Measurements from ENCODE around the gene CCHCR1. TPM values are rescaled to one million over a fixed set of nuclear protein-coding genes. Genes with fewer than 3 reads are reported as not detected.

CCHCR1 gene, protein sequence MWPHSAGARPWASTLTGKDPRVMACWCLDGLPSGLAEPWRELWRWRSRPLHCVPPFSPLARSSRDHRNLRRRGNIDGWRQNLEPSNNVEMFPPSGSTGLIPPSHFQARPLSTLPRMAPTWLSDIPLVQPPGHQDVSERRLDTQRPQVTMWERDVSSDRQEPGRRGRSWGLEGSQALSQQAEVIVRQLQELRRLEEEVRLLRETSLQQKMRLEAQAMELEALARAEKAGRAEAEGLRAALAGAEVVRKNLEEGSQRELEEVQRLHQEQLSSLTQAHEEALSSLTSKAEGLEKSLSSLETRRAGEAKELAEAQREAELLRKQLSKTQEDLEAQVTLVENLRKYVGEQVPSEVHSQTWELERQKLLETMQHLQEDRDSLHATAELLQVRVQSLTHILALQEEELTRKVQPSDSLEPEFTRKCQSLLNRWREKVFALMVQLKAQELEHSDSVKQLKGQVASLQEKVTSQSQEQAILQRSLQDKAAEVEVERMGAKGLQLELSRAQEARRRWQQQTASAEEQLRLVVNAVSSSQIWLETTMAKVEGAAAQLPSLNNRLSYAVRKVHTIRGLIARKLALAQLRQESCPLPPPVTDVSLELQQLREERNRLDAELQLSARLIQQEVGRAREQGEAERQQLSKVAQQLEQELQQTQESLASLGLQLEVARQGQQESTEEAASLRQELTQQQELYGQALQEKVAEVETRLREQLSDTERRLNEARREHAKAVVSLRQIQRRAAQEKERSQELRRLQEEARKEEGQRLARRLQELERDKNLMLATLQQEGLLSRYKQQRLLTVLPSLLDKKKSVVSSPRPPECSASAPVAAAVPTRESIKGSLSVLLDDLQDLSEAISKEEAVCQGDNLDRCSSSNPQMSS
- polyA plus RNA-seq (2011; rRNA removed) (10.4 TPM in 2 replicates), polyA minus RNA-seq (2011; rRNA and poly(A)+ RNA removed) (6.3 and 9.7 TPM in 2 replicates)

DNA sequence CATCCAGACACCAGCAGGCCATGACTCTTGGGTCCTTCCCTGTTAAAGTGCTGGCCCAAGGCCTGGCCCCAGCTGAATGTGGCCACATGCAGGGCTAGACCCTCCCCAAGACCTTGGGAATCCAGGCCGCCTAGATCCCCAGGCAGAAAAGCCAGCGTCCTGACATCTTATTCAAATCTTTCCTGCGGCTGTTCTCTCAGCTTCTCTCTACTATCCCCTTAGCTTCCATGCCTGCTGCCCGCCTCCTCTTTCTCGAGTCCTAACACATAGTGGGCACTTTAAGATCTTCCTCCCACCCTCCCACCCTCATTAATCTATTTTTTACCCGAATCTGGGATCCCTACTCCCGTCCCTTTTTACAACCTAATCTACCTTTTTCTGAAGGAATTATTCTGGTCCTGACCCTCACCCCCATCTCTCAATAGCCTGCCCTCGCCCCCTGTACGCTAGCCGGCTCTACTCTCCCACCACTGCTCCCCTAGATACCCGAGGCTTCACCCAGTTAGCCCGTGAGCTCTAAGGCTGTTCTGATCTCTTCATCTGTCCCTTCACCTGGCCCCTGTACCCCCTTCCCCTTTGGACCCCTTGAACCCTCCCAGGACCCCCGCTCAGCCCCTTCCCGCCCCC is at the start of gene CCHCR1:
Gene CCHCR1 (minus strand): TSS at position 290 of the 627 bp plus-strand sequence. CDS start 202 bp downstream, at position 88.
- POLR2A ChIA-PET = interaction anchor here (1.0 kb wide), 1 partner anchor 19 kb away, joined by 4 read pairs; the partner anchor contains the start of gene PSORS1C2
- CTCF ChIA-PET = interaction anchor here (0.6 to 3.2 kb wide), 4 partner anchors 20 to 209 kb away, joined by 3 to 12 read pairs (median 4); no protein-coding TSS in a partner anchor
- Histone ChIP-seq H3K27ac (ENCODE audit: low read depth, low read length) (peak within 1 kb of the TSS; percentile 47), H3K9me3 (ENCODE audit: control insufficient read depth, insufficient read depth, low read length) (no peaks in the 10 kb centered on the region), H3K27me3 (ENCODE audit: control insufficient read depth, insufficient read depth, low read length) (no peaks in the 10 kb centered on the region), H3K4me3 (ENCODE audit: low read depth, low read length) (peak within 1 kb of the TSS; percentile 82)
- no peak for DNase-seq (ENCODE audit: low read depth, low spot score)
- TF ChIP-seq, protein P1, sequence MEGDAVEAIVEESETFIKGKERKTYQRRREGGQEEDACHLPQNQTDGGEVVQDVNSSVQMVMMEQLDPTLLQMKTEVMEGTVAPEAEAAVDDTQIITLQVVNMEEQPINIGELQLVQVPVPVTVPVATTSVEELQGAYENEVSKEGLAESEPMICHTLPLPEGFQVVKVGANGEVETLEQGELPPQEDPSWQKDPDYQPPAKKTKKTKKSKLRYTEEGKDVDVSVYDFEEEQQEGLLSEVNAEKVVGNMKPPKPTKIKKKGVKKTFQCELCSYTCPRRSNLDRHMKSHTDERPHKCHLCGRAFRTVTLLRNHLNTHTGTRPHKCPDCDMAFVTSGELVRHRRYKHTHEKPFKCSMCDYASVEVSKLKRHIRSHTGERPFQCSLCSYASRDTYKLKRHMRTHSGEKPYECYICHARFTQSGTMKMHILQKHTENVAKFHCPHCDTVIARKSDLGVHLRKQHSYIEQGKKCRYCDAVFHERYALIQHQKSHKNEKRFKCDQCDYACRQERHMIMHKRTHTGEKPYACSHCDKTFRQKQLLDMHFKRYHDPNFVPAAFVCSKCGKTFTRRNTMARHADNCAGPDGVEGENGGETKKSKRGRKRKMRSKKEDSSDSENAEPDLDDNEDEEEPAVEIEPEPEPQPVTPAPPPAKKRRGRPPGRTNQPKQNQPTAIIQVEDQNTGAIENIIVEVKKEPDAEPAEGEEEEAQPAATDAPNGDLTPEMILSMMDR (IDR thresholded peaks at IDR 0.05; ENCODE audit: low read depth, low read length) = no peak

DNA sequence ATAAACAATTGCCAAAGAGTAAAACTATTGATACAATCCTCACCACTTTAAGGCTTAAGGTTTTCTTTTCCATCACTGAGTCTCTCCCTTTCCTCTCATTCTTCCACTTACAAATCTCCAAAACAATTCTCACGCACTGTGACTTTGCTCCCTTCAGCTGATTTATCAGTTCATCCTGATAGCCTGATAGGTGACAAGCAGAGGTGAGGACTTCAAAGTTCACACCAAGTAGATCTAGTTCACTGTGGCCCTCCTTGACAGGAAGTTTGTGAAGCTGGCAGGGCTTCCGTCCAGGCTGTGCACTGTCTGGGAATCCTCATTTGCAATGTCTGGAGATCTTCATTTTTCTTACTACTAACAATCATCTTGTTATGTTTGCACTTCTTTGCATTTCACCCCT is 48.0 kb upstream of the CCHCR1 start:
- ChIA-PET CTCF (no interaction called here), POLR2A (no interaction called here)
- H3K27ac ChIP-seq (ENCODE audit: low read depth, low read length) = no peak overlapping the region
- H3K9me3 ChIP-seq (ENCODE audit: control insufficient read depth, insufficient read depth, low read length) = peaks cover 4% of the 10 kb centered on the region
- peaks cover under 1% of the 10 kb centered on the region for H3K27me3 ChIP-seq (ENCODE audit: control insufficient read depth, insufficient read depth, low read length)
- TF ChIP-seq, protein P1 (IDR thresholded peaks at IDR 0.05; ENCODE audit: low read depth, low read length) = no peak
- H3K4me3 ChIP-seq (ENCODE audit: low read depth, low read length) = no peak overlapping the region
- no peak for DNase-seq (ENCODE audit: low read depth, low spot score)

DNA sequence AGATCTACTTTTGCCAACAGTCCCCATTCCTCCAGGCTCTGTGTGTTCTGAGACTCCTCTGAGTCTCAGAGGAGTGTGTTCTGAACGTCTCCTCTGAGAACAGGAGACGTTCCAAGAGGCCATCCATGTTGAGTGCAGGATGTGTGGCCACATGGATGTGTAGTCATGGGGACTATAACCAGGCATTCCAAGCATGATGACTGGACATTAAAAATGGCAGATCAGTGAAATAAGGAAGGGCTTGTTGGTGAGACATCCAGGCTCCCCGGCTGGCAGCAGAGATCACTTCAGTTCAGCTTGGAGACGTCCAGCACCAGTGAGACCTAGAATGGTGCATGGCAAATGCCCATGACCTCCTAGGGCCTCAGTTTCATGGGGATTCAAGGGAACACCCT is 47.1 kb upstream of the CCHCR1 start:
- Histone ChIP-seq H3K27me3 (ENCODE audit: control insufficient read depth, insufficient read depth, low read length) (no peaks in the 10 kb centered on the region), H3K27ac (ENCODE audit: low read depth, low read length) (no peak overlapping the region), H3K4me3 (ENCODE audit: low read depth, low read length) (no peak overlapping the region), H3K9me3 (ENCODE audit: control insufficient read depth, insufficient read depth, low read length) (peaks cover 4% of the 10 kb centered on the region)
- CTCF ChIA-PET = interaction anchor here (0.6 kb wide), 2 partner anchors 36 to 202 kb away, joined by 3 to 4 read pairs; no protein-coding TSS in a partner anchor
- POLR2A ChIA-PET = interaction anchor here (0.6 kb wide), 1 partner anchor 161 kb away, joined by 3 read pairs; no protein-coding TSS in a partner anchor
- TF ChIP-seq, protein P1 (IDR thresholded peaks at IDR 0.05; ENCODE audit: low read depth, low read length) = no peak
- no peak for DNase-seq (ENCODE audit: low read depth, low spot score)

DNA sequence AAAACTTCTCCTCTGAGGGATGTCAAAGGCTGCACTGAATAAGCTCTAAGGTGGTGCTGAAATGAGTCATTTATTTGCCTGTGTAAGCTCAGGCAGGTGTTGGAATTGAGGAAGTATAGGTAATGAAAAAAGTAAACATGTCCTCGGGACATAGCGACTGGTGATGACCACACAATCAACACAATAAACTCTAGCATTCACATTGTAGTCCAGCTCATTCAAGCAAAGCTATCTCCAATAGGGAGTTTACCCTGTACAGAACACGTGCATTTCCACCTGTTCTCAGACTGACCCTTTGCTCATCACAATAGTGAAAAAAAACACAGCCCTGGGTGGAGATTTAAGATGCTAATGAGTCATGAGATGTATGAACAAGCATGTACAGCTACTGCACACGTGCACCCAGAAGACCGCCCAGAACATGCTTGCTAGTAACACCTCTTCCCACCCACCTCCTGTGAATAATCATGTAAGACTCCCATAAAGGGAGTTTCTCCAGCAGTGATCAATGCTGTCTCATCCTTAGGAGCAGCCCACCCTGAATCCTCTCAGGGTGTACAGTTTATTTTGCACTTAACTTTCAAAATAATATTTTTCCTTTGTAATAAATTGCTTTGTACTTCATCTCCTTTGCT is 45.9 kb upstream of the CCHCR1 start:
- DNase-seq (ENCODE audit: low read depth, low spot score) = no peak
- ChIA-PET POLR2A (interaction anchor here (1.0 kb wide), 1 partner anchor 45 kb away, joined by 3 read pairs; the partner anchor contains the start of gene TCF19), CTCF (interaction anchor here (0.5 to 1.4 kb wide), 5 partner anchors 134 to 1635 kb away, joined by 3 to 6 read pairs (median 3); partner anchors contain the start of gene TAP2)
- TF ChIP-seq, protein P1 (IDR thresholded peaks at IDR 0.05; ENCODE audit: low read depth, low read length) = no peak
- Histone ChIP-seq H3K9me3 (ENCODE audit: control insufficient read depth, insufficient read depth, low read length) (peaks cover 4% of the 10 kb centered on the region), H3K4me3 (ENCODE audit: low read depth, low read length) (peak overlapping the region; percentile 60), H3K27ac (ENCODE audit: low read depth, low read length) (peak overlapping the region; percentile 85), H3K27me3 (ENCODE audit: control insufficient read depth, insufficient read depth, low read length) (no peaks in the 10 kb centered on the region)

Measured in AG04450 (cell line).